ENCODE measurements around the gene GET4.
"Not testable (repeated sequence)": the region's sequence is repeated elsewhere in the genome, so short reads cannot be mapped to it uniquely, and the experiment has no call there.

GET4 gene

GRCh38 chr7:846958-847650 is 29.2 kb upstream of the GET4 start:
- not testable (repeated sequence) for DNase-seq

- not testable (repeated sequence) for DNase-seq
Measured at GRCh38 chr7:847728-848127, 28.6 kb upstream of the GET4 start.

GRCh38 chr7:849145-849544 is 27.2 kb upstream of the GET4 start:
- DNase-seq, result no peak

- DNase-seq, result no peak
Measured at GRCh38 chr7:849781-850180, 26.6 kb upstream of the GET4 start.

GRCh38 chr7:851204-851603 is 25.1 kb upstream of the GET4 start:
- no peak for DNase-seq

- no peak for DNase-seq
Measured at GRCh38 chr7:853366-854117, 22.8 kb upstream of the GET4 start.

GRCh38 chr7:854118-854775 is 22.1 kb upstream of the GET4 start:
- no peak for DNase-seq

- no peak for DNase-seq
Measured at GRCh38 chr7:855686-856369, 20.5 kb upstream of the GET4 start.

GRCh38 chr7:856444-857095 is 19.8 kb upstream of the GET4 start:
- DNase-seq, result no peak

GRCh38 chr7:857661-858060 is 18.7 kb upstream of the GET4 start:
- no peak for DNase-seq

- DNase-seq, result no peak
Measured at GRCh38 chr7:859359-860030, 16.9 kb upstream of the GET4 start.

- DNase-seq, result no peak
Measured at GRCh38 chr7:860149-860548, 16.2 kb upstream of the GET4 start.

- no peak for DNase-seq
Measured at GRCh38 chr7:861222-861621, 15.1 kb upstream of the GET4 start.

GRCh38 chr7:862157-862556 is 14.2 kb upstream of the GET4 start:
- DNase-seq, result no peak

- no peak for DNase-seq
Measured at GRCh38 chr7:863106-863505, 13.2 kb upstream of the GET4 start.

GRCh38 chr7:865921-866320 is 10.4 kb upstream of the GET4 start:
- DNase-seq, result no peak

GRCh38 chr7:867001-867405 is 9.4 kb upstream of the GET4 start:
- DNase-seq, result no peak

GRCh38 chr7:867406-868188 is 8.8 kb upstream of the GET4 start:
- no peak for DNase-seq

- no peak for DNase-seq
Measured at GRCh38 chr7:868189-868486, 8.2 kb upstream of the GET4 start.

GRCh38 chr7:869348-869747 is 7.0 kb upstream of the GET4 start:
- no peak for DNase-seq

GRCh38 chr7:871900-872537 is 4.3 kb upstream of the GET4 start:
- DNase-seq, result no peak
